ENCODE measurements around the gene SH3PXD2A. TPM values are rescaled to one million over a fixed set of nuclear protein-coding genes. Genes with fewer than 3 reads are reported as not detected.

SH3PXD2A gene
- total and polyA plus RNA-seq, 10 donors = 2.6 to 50.0 (median 35.2) TPM

GRCh38 chr10:103570844-103571655, 284.3 kb downstream of the SH3PXD2A start:
- Histone ChIP-seq H3K9me3 (no peaks in the 10 kb centered on the region), H3K4me3 (no peak overlapping the region), H3K27ac (no peak overlapping the region), H3K27me3 (replicated peaks in 1 of 7) (peaks cover 0 to 16% (median 0%) of the 10 kb centered on the region in 7 donors), H3K36me3 (no peaks in the 10 kb centered on the region), H3K4me1 (no peaks in the 10 kb centered on the region)
- WGBS, 5 donors = 86 to 96% (median 91%) methylated on average over 20 to 28 of the region's 28 CpGs
- no peak for DNase-seq
- intact Hi-C loops (cut with DNase I; ENCODE audit: low total_unique reads) = no loop called here
- no peak for TF ChIP-seq POLR2AphosphoS5 (IDR thresholded peaks at IDR 0.05)
- TF ChIP-seq POLR2A (IDR thresholded peaks at IDR 0.05) = no peak
- TF ChIP-seq, protein P1, sequence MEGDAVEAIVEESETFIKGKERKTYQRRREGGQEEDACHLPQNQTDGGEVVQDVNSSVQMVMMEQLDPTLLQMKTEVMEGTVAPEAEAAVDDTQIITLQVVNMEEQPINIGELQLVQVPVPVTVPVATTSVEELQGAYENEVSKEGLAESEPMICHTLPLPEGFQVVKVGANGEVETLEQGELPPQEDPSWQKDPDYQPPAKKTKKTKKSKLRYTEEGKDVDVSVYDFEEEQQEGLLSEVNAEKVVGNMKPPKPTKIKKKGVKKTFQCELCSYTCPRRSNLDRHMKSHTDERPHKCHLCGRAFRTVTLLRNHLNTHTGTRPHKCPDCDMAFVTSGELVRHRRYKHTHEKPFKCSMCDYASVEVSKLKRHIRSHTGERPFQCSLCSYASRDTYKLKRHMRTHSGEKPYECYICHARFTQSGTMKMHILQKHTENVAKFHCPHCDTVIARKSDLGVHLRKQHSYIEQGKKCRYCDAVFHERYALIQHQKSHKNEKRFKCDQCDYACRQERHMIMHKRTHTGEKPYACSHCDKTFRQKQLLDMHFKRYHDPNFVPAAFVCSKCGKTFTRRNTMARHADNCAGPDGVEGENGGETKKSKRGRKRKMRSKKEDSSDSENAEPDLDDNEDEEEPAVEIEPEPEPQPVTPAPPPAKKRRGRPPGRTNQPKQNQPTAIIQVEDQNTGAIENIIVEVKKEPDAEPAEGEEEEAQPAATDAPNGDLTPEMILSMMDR (IDR thresholded peaks at IDR 0.05 in 8 of 11, conservative IDR thresholded peaks at IDR 0.05 in 3 of 11) = no peak

DNA sequence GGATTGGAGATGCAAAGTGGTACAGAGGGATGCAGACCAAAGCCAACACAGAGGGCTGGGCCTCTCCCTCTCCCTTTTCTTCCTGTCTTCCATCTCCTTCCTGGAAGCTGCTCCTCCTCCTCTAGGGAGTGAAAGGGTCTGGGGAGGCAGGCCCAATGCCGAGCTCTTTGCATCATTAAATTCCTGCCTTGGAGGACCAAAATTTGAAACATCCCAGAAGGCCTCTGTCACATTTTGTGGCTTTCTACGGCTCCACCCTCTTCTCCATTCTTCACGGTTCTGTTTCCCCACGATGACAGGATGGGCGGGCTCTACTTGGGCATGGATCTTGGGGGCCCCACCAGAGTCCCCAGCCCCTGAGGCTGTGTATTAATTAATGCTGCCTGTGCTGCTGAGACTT, 285.5 kb downstream of the SH3PXD2A start:
- no peak for TF ChIP-seq POLR2AphosphoS5 (IDR thresholded peaks at IDR 0.05)
- TF ChIP-seq POLR2A (IDR thresholded peaks at IDR 0.05) = no peak
- Histone ChIP-seq H3K27ac (no peak overlapping the region), H3K9me3 (no peaks in the 10 kb centered on the region), H3K27me3 (replicated peaks in 1 of 7) (peaks cover 0 to 20% (median 0%) of the 10 kb centered on the region in 7 donors), H3K4me3 (no peak overlapping the region), H3K4me1 (no peaks in the 10 kb centered on the region), H3K36me3 (no peaks in the 10 kb centered on the region)
- intact Hi-C loops (cut with DNase I; ENCODE audit: low total_unique reads) = no loop called here
- 42 to 57% (median 50%) methylated on average over 5 of the region's 5 CpGs for WGBS, 5 donors
- DNase-seq = no peak

DNA sequence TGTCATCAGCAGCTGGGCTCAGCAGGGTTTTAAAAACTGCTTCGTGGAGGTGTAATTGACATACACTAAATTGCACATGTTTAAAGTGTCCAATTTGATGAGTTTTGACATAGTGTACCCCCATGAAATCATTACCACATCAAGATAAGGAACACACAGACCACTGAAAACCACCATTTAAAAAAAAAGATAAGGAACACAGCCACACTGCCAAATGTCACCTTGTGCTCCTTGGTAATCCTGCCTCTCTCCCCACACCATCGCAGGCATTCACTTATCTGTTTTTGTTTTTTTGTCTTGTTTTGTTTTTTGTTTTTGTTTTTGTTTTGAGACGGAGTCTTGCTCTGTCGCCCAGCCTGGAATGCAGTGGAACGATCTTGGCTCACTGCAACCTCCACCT, 286.9 kb downstream of the SH3PXD2A start:
- no peak overlapping the region for H3K27ac ChIP-seq
- no peaks in the 10 kb centered on the region for H3K36me3 ChIP-seq
- H3K9me3 ChIP-seq = no peaks in the 10 kb centered on the region
- WGBS, 5 donors = 87 to 98% (median 90%) methylated on average over 5 of the region's 5 CpGs
- intact Hi-C loops (cut with DNase I; ENCODE audit: low total_unique reads) = no loop called here
- H3K4me3 ChIP-seq = no peak overlapping the region
- no peaks in the 10 kb centered on the region for H3K4me1 ChIP-seq
- H3K27me3 ChIP-seq (replicated peaks in 1 of 7) = peaks cover 0 to 28% (median 0%) of the 10 kb centered on the region in 7 donors
- TF ChIP-seq, protein P1 (IDR thresholded peaks at IDR 0.05 in 8 of 11, conservative IDR thresholded peaks at IDR 0.05 in 3 of 11) = no peak
- TF ChIP-seq POLR2AphosphoS5 (IDR thresholded peaks at IDR 0.05) = no peak
- no peak for TF ChIP-seq POLR2A (IDR thresholded peaks at IDR 0.05)
- no peak for DNase-seq

GRCh38 chr10:103566536-103566935, 288.8 kb downstream of the SH3PXD2A start:
- Histone ChIP-seq H3K27ac (no peak overlapping the region), H3K4me3 (no peak overlapping the region), H3K27me3 (replicated peaks in 1 of 7) (peaks cover 0 to 20% (median 0%) of the 10 kb centered on the region in 7 donors), H3K36me3 (no peaks in the 10 kb centered on the region), H3K9me3 (no peaks in the 10 kb centered on the region), H3K4me1 (no peaks in the 10 kb centered on the region)
- no peak for DNase-seq
- intact Hi-C loops (cut with DNase I; ENCODE audit: low total_unique reads) = no loop called here
- WGBS, 5 donors = 33 to 69% (median 52%) methylated on average over 3 of the region's 3 CpGs
- TF ChIP-seq, protein P1 (IDR thresholded peaks at IDR 0.05 in 8 of 11, conservative IDR thresholded peaks at IDR 0.05 in 3 of 11) = no peak
- TF ChIP-seq POLR2A (IDR thresholded peaks at IDR 0.05) = no peak
- no peak for TF ChIP-seq POLR2AphosphoS5 (IDR thresholded peaks at IDR 0.05)
